BJ (cell line): ENCODE data around the gene B3GNT5. TPM values are rescaled to one million over a fixed set of nuclear protein-coding genes. Genes with fewer than 3 reads are reported as not detected.
A peak's percentile ranks its signal among the peaks of the same experiment; 100 is the strongest.

Experiments
- CTCF ChIA-PET: fragments of 350-600 bp; formaldehyde crosslinking; extraction: SDS; loops from one replicate; lab custom pipeline; 2021; ENCODE audit warnings: antibody characterized with exemption, inconsistent platforms; lab: Yijun Ruan, JAX
- POLR2A ChIA-PET: fragments of 300-600 bp; sonication (Branson Sonifier 250); formaldehyde crosslinking; extraction: SDS; loops from one replicate; lab custom pipeline; 2021; ENCODE audit warnings: antibody characterized with exemption; lab: Charles Lee
- DNase-seq: peaks from one replicate; pipeline ENCODE4 v3.0.0-alpha.2; 2011; ENCODE audit warnings: low read depth
- H3K27me3 ChIP-seq: 2 replicates; pipeline ENCODE4 v1.6.0; 2011; ENCODE audit warnings: low read length; ENCODE audit not compliant: control insufficient read depth, insufficient read depth
- H3K36me3 ChIP-seq: 2 replicates; pipeline ENCODE4 v1.5.1; 2011; ENCODE audit warnings: low read length; ENCODE audit not compliant: control insufficient read depth, insufficient read depth
- H3K4me3 ChIP-seq: 2 replicates; pipeline ENCODE4 v1.5.1; 2011; ENCODE audit warnings: low read depth, mild to moderate bottlenecking, control low read depth, low read length
- CTCF ChIP-seq: IDR thresholded peaks from 2 replicates; pipeline ENCODE4 v1.5.1; 2011; ENCODE audit warnings: low read depth, mild to moderate bottlenecking, control low read depth, inconsistent platforms, low read length, moderate library complexity; ENCODE audit not compliant: insufficient read depth
- polyA plus RNA-seq: library from polyadenylated mRNA; depleted of rRNA; stranded (reverse); fragments of >200 nt; gene quantifications from 2 replicates; pipeline ENCODE4 v1.2.3, GENCODE V29; 2011

The B3GNT5 gene
- polyA plus RNA-seq, 1 experiment: 0.27 TPM

GRCh38 chr3:183253528-183254486, 754 bp downstream of the B3GNT5 start:
- H3K27me3 ChIP-seq: peaks cover 21% of the 10 kb centered on the region
- CTCF ChIA-PET: interaction anchor here (1.0 to 1.1 kb wide), 2 partner anchors 12 to 14 kb away, joined by 3 read pairs; no protein-coding TSS in a partner anchor
- POLR2A ChIA-PET: no interaction called here
- TF ChIP-seq CTCF: no peak
- DNase-seq: no peak
- H3K4me3 ChIP-seq: peak overlapping the region; percentile 51
- H3K36me3 ChIP-seq: no peaks in the 10 kb centered on the region

DNA sequence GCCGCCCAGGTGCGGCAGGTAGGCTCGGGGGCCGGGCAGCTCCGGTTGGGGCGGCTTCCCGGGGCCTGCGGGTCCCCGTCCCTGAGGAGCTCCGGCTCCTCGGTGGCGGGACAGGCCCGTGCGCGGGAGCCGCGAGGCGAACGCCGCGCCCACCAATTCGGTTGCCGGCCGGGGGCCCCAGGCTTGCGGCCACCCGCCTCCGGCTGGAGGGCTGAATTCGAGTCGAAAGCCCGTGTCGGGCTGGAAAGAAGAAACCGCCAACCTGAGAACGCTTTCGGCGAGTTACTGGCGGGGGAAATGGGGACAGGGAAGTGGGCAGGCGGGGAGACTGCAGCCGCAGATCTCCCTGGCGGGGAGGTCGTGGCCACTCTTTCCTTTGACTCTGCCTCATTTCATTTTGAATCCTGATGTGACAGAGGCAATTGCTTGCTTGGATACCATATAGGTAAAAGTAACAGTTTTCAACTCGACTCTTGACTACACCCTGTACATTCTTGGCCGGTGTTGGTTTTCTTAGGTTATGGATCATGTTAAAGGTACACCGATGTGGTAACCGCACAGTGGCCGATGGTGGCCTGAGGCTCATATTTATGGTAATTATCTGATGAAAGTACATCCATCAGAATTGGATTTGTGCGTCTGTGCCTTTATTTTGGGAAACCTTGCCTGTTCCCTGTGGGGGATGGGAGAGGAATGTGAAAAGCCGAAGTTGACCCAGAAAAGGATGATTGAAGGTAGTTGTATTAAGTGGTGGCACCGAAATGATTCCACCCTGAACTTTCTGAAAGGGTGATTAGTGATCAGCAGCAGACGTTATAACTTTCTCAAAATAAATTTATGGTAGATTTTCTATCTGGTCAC, 1.7 kb downstream of the B3GNT5 start:
- DNase-seq: no peak
- Histone ChIP-seq H3K36me3 (no peaks in the 10 kb centered on the region), H3K27me3 (peaks cover 20% of the 10 kb centered on the region), H3K4me3 (peak overlapping the region; percentile 51)
- ChIA-PET CTCF (no interaction called here), POLR2A (no interaction called here)
- TF ChIP-seq CTCF: no peak

GRCh38 chr3:183255348-183255730, 2.3 kb downstream of the B3GNT5 start:
- Histone ChIP-seq H3K4me3 (no peak overlapping the region), H3K27me3 (peaks cover 19% of the 10 kb centered on the region), H3K36me3 (no peaks in the 10 kb centered on the region)
- DNase-seq: no peak
- CTCF ChIA-PET: interaction anchor here (0.9 kb wide), 1 partner anchor 130 kb away, joined by 3 read pairs; no protein-coding TSS in a partner anchor
- POLR2A ChIA-PET: no interaction called here
- no peak for TF ChIP-seq CTCF

- H3K36me3 ChIP-seq: no peaks in the 10 kb centered on the region
- POLR2A ChIA-PET: no interaction called here
- no peak for TF ChIP-seq CTCF
- no peak for DNase-seq
- no peak overlapping the region for H3K4me3 ChIP-seq
- CTCF ChIA-PET: no interaction called here
- H3K27me3 ChIP-seq: peaks cover 9% of the 10 kb centered on the region; the same call in 1 of the 2 replicates
Observed at GRCh38 chr3:183259087-183259486, 6.0 kb downstream of the B3GNT5 start.
